ENCODE data around the gene NCAPD2.

Gene NCAPD2

GRCh38 chr12:6463216-6463615, 30.7 kb upstream of the NCAPD2 start:
- TF ChIP-seq TCF12 (IDR thresholded peaks at IDR 0.05; ENCODE audit: low read depth), result no peak
- no peak for TF ChIP-seq TAF1 (IDR thresholded peaks at IDR 0.05; ENCODE audit: low read depth)
- TF ChIP-seq, protein P1, sequence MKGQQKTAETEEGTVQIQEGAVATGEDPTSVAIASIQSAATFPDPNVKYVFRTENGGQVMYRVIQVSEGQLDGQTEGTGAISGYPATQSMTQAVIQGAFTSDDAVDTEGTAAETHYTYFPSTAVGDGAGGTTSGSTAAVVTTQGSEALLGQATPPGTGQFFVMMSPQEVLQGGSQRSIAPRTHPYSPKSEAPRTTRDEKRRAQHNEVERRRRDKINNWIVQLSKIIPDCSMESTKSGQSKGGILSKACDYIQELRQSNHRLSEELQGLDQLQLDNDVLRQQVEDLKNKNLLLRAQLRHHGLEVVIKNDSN (IDR thresholded peaks at IDR 0.05), result no peak
- TF ChIP-seq NFIC (IDR thresholded peaks at IDR 0.05), result no peak
- no peak for TF ChIP-seq CREB1 (IDR thresholded peaks at IDR 0.05; ENCODE audit: low read depth)
- TF ChIP-seq RAD21 (IDR thresholded peaks at IDR 0.05; ENCODE audit: low read depth), result no peak
- TF ChIP-seq YY1 (IDR thresholded peaks at IDR 0.05; ENCODE audit: low read depth), result no peak
- no peak for TF ChIP-seq TEAD4 (IDR thresholded peaks at IDR 0.05)

- TF ChIP-seq NFIC (IDR thresholded peaks at IDR 0.05), result no peak
- TF ChIP-seq TAF1 (IDR thresholded peaks at IDR 0.05; ENCODE audit: low read depth), result no peak
- no peak for TF ChIP-seq EGR1 (IDR thresholded peaks at IDR 0.05)
- TF ChIP-seq FOXM1 (IDR thresholded peaks at IDR 0.05; ENCODE audit: borderline replicate concordance, low read depth), result no peak
- no peak for TF ChIP-seq ZBTB7A (IDR thresholded peaks at IDR 0.05; ENCODE audit: low read depth)
- no peak for TF ChIP-seq REST (IDR thresholded peaks at IDR 0.05; ENCODE audit: low read depth)
- no peak for TF ChIP-seq TEAD4 (IDR thresholded peaks at IDR 0.05)
- TF ChIP-seq RAD21 (IDR thresholded peaks at IDR 0.05; ENCODE audit: low read depth), result no peak
- no peak for TF ChIP-seq YY1 (IDR thresholded peaks at IDR 0.05; ENCODE audit: low read depth)
- TF ChIP-seq, protein P1 (IDR thresholded peaks at IDR 0.05), result no peak
- TF ChIP-seq, protein P2, sequence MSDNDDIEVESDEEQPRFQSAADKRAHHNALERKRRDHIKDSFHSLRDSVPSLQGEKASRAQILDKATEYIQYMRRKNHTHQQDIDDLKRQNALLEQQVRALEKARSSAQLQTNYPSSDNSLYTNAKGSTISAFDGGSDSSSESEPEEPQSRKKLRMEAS (IDR thresholded peaks at IDR 0.05), result no peak
- TF ChIP-seq CREB1 (IDR thresholded peaks at IDR 0.05; ENCODE audit: low read depth), result no peak
- TF ChIP-seq CEBPB (IDR thresholded peaks at IDR 0.05), result no peak
- no peak for TF ChIP-seq TCF12 (IDR thresholded peaks at IDR 0.05; ENCODE audit: low read depth)
These were observed 30.0 kb upstream of the NCAPD2 start for GRCh38 chr12:6463858-6464257.

- no peak for TF ChIP-seq TEAD4 (IDR thresholded peaks at IDR 0.05)
- TF ChIP-seq REST (IDR thresholded peaks at IDR 0.05; ENCODE audit: low read depth), result no peak
- TF ChIP-seq, protein P1 (IDR thresholded peaks at IDR 0.05), result no peak
- no peak for TF ChIP-seq TCF12 (IDR thresholded peaks at IDR 0.05; ENCODE audit: low read depth)
- no peak for TF ChIP-seq EP300 (IDR thresholded peaks at IDR 0.05; ENCODE audit: borderline replicate concordance)
- TF ChIP-seq CREB1 (IDR thresholded peaks at IDR 0.05; ENCODE audit: low read depth), result no peak
- TF ChIP-seq, protein P2 (IDR thresholded peaks at IDR 0.05), result no peak
- TF ChIP-seq YY1 (IDR thresholded peaks at IDR 0.05; ENCODE audit: low read depth), result no peak
- TF ChIP-seq ZBTB7A (IDR thresholded peaks at IDR 0.05; ENCODE audit: low read depth), result no peak
- no peak for TF ChIP-seq EGR1 (IDR thresholded peaks at IDR 0.05)
- no peak for TF ChIP-seq NFIC (IDR thresholded peaks at IDR 0.05)
- TF ChIP-seq RAD21 (IDR thresholded peaks at IDR 0.05; ENCODE audit: low read depth), result no peak
- TF ChIP-seq FOXM1 (IDR thresholded peaks at IDR 0.05; ENCODE audit: borderline replicate concordance, low read depth), result no peak
- TF ChIP-seq TAF1 (IDR thresholded peaks at IDR 0.05; ENCODE audit: low read depth), result no peak
- TF ChIP-seq CEBPB (IDR thresholded peaks at IDR 0.05), result no peak
These were observed 29.4 kb upstream of the NCAPD2 start for GRCh38 chr12:6464531-6464930.

DNA sequence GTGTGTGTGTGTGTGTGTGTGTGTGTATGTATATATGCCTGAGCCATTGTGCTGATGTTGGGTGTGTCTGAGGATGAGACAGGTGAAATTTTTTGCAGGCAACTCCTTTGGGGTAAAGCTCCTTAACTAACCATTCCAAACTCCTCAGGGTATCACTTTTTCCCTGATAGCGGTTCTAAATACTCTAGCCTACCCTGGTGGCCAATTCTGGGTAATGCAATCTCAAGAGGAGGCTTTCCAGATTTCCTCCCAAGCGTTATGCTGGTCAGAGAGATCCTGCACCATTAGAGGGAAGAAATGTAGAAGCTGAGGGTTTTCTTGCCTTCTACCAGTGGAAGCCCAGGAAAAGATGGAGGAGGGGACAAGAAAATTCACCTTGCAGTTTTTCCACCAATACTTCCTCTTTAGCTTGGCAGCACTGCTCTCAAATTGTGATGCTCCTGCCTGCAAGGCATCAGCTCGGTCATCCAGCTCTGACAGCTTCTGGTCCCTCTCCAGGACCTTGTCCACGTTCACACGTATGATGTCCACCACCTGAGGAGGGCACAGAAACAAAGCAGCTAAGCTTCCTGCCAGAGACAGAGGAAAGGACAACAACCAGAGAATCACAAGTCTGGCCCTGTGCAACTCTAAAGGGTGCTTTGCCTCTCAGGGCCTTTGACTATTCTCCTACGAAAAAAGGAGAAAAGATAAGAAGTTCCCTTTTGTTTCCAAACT, 28.3 kb upstream of the NCAPD2 start:
- TF ChIP-seq CREB1 (IDR thresholded peaks at IDR 0.05; ENCODE audit: low read depth), result no peak
- peak; percentile 99 for TF ChIP-seq RAD21 (IDR thresholded peaks at IDR 0.05; ENCODE audit: low read depth)

GRCh38 chr12:6466184-6466573, 27.7 kb upstream of the NCAPD2 start:
- TF ChIP-seq CREB1 (IDR thresholded peaks at IDR 0.05; ENCODE audit: low read depth) (no peak), CEBPB (IDR thresholded peaks at IDR 0.05) (no peak), REST (IDR thresholded peaks at IDR 0.05; ENCODE audit: low read depth) (no peak), YY1 (IDR thresholded peaks at IDR 0.05; ENCODE audit: low read depth) (no peak), RAD21 (IDR thresholded peaks at IDR 0.05; ENCODE audit: low read depth) (no peak), TAF1 (IDR thresholded peaks at IDR 0.05; ENCODE audit: low read depth) (no peak), EGR1 (IDR thresholded peaks at IDR 0.05) (no peak), EP300 (IDR thresholded peaks at IDR 0.05; ENCODE audit: borderline replicate concordance) (no peak), FOXM1 (IDR thresholded peaks at IDR 0.05; ENCODE audit: borderline replicate concordance, low read depth) (no peak)
- TF ChIP-seq, protein P2 (IDR thresholded peaks at IDR 0.05), result no peak
